H7 (cell line): ENCODE results near the gene COMTD1. TPM values are rescaled to one million over a fixed set of nuclear protein-coding genes. Genes with fewer than 3 reads are reported as not detected.
"Not testable (repeated sequence)": the region's sequence is repeated elsewhere in the genome, so short reads cannot be mapped to it uniquely, and the experiment has no call there.

Source experiments
- DNase-seq: peaks from one replicate; pipeline ENCODE4 v3.0.0; 2012
- H3K27me3 ChIP-seq: 2 replicates; pipeline ENCODE4 v1.6.0; 2011; ENCODE audit warnings: mild to moderate bottlenecking, low read length; ENCODE audit not compliant: control insufficient read depth, insufficient read depth
- H3K36me3 ChIP-seq: replicated peaks from 2 replicates; pipeline ENCODE4 v1.5.1; 2011; ENCODE audit warnings: low read length; ENCODE audit not compliant: control insufficient read depth, insufficient read depth
- H3K4me3 ChIP-seq: 2 replicates; pipeline ENCODE4 v1.5.1; 2011; ENCODE audit warnings: low read depth, mild to moderate bottlenecking, control low read depth, low read length, moderate library complexity; ENCODE audit not compliant: insufficient read depth
- total RNA-seq: library from RNA; depleted of rRNA; stranded (reverse); fragments of >200 nt; shearing (Covaris generic); gene quantifications from 2 replicates; pipeline ENCODE4 v1.2.3, GENCODE V29; 2014

Gene COMTD1
- total RNA-seq, 1 experiment from 2014 or later = 36.6 TPM

DNA sequence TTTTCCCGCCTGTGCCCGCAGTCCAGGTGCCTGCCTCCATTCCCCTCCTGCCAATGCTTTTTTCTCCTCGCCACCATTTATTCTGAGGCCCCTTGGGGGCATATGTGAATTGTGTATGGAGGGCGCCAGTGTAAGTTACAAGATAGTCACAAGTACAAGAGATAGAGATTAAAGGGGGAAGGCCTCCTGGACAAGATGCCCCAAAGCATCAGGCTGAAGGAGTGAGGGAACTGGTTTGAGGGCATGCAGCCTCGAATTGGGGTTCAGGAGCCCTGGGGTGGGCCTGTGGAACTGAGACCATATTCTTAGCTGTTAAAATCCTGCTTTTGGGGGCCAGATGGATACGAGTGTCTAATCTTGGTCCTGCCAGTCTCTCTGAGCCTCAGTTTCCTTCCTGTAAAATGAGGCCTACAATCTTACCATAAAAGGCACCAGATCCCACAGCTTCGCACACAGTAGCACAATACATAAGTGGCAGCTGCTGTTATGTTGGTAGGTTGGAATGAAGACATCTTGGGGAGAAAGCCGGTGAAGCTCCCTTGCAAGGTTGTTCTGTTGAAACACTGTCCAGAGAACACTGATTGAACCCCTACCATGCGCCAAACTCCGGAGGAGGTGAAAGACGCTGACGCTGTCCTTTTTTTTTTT, 545 bp upstream of the COMTD1 start:
- Histone ChIP-seq H3K36me3 (peaks cover 10% of the 10 kb centered on the region), H3K27me3 (no peaks in the 10 kb centered on the region), H3K4me3 (no peak overlapping the region)
- DNase-seq = no peak

DNA sequence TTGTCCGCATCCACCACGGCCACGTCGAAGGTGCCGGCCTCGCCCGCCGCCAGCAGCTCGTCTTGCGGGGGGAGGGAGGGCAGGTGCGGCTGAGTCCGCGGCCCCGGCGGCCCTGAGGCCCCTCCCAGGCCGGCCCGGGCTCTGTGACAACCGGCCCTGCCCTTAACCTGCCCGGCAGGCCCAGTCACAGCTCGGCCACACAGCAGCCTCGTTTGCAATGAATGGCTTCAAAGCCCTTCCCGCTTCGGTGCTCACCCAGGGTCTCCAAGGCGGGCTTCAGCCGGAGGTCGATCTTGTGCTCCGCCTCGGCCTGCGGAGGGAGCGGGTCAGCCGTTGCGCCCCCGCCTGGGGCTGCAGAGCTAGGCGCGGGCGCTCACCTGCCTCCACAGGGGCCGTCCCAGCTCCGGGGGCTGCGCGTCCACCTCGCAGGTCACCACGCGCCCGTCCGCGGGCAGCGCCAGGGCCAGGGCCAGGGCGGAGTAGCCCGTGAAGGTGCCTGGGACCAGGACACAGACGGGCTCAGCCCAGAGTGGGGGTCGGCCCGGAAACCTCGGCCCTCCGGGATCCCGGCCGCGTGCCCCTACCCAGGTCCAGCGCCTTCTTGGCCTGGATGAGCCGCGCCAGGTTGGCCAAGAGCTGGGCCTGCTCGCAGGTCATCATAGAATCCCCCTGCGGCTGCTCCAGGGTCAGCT, 928 bp downstream of the COMTD1 start:
- H3K27me3 ChIP-seq = no peaks in the 10 kb centered on the region
- DNase-seq = peak; percentile 88
- H3K4me3 ChIP-seq = peak overlapping the region; percentile 61
- H3K36me3 ChIP-seq = peaks cover 14% of the 10 kb centered on the region

DNA sequence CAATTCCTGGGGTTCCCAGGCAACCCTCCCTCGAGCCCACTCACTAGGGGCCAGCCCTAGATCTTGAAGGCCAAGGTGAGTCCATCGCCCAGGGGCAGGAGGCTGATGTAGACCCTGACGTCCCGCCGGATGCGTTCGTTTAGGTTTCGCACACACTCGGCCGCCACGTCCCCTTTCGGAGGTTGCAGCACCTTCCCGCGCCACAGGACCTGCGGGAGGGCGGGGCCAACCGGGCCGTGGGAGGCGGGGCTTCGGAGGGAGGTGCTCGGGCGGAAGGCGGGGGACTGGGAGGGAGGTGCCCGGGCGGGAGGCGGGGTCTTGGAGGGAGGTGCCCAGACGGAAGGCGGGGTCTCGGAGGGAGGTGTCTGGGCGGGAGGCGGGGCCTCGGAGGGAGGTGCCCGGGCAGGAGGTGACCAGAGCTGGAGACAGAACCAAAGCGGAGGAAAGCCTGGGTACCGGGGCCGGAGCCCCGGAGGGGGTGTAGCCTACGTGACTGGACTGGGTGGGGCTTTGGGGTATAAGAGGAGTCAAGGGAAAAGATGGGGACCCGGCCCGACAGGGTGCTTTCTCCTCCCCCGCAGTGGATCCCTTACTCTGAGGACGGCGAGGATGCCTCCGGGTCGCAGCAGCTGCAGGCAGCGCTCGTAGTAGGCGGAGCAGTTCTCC, 1.6 kb downstream of the COMTD1 start:
- H3K36me3 ChIP-seq = peaks cover 14% of the 10 kb centered on the region
- no peaks in the 10 kb centered on the region for H3K27me3 ChIP-seq
- peak; percentile 99 for DNase-seq
- H3K4me3 ChIP-seq = peak overlapping the region; percentile 61

DNA sequence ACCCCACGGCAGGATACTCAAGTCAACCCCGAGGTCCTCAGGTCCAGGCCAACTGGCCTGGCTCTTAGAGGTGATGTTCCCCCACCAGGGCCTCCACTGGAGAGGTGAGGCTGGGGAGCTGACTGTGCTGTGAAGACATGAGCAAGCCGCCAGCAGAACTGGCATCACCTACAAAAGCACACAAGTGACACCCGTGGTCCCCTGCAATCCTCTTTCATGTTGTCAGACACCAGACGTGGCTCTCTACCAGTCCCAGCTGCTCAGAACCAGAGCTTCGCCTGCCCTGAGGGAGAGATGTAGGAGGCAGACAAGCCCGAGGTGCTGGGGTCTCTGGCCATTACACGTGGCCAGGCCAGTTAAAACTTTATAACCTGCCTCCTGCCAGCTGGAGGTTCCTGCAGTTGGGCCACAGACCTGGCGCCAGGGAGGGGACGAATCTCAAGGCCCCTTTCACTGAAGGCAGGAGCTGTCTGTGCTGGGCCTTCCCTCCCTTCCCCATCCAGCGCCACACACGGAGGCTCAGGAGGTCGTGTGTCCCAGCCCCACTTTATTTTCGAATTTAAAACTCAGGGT, 2.2 kb downstream of the COMTD1 start:
- Histone ChIP-seq H3K4me3 (peak overlapping the region; percentile 36; the same call in 1 of the 2 replicates), H3K27me3 (no peaks in the 10 kb centered on the region), H3K36me3 (peaks cover 14% of the 10 kb centered on the region)
- no peak for DNase-seq

DNA sequence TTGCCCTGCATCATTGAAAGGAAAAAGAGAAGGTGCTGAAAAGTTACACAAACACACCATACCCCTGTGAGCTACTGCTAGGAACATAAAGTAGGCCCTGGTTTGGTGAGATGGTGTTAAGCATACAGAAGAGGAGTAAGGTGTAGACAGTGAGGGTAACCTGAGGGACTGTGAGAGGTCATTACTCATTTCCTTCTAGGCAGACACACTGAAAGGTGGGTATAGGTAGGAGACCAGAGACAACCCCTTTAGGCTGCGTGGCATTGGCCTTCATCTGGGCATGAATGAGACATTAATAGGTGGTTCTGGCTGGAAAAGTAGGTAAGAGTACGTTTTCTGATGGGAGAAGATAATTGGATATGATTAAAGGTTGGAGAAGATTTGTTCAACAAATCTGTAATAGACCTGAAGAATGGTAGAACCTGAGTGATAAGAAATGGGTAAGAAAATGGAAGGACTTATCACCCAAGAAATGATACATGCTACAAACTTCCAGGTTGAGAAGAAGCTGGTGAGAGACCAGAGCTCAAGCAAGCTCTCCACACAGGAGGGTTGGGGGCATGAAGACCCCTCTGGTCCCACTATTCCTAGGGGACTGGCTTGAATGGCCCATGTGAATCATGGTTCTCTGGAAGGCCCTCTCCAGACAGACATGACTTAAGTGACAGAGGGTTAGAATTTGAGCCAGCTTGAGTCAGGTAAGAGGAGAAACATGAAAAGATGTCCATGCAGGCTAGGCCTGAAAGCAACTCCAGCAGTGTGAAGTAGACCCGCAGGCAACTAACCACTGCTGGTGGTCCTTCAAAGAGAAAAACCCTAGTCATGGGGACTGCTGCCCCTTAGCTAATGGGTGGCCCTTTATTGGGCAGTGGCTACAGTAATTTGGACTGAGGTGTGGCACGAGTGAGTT, 3.8 kb downstream of the COMTD1 start:
- Histone ChIP-seq H3K36me3 (peaks cover 18% of the 10 kb centered on the region), H3K27me3 (no peaks in the 10 kb centered on the region), H3K4me3 (no peak overlapping the region)
- no peak for DNase-seq

DNA sequence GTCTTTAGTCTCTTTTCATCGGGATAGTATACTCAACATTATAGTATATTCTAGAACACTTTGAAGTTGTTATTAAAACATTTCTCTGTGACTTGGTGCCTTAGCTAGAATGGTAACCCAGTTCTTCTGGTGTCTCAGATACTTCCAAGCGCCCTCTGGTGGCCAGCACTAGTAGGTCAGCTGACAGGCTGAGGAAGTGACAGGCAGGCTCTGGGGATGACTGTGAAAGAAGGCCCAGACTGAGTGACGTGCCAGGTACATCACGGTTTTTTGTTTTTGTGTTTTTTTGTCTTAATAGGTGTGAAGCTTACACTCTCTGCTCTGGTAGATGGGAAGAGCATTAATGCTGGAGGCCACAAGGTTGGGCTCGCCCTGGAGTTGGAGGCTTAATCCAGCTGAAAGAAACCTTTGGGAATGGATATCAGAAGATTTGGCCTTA, 5.1 kb downstream of the COMTD1 start:
- peaks cover 18% of the 10 kb centered on the region for H3K36me3 ChIP-seq
- no peaks in the 10 kb centered on the region for H3K27me3 ChIP-seq
- DNase-seq = peak; percentile 80

DNA sequence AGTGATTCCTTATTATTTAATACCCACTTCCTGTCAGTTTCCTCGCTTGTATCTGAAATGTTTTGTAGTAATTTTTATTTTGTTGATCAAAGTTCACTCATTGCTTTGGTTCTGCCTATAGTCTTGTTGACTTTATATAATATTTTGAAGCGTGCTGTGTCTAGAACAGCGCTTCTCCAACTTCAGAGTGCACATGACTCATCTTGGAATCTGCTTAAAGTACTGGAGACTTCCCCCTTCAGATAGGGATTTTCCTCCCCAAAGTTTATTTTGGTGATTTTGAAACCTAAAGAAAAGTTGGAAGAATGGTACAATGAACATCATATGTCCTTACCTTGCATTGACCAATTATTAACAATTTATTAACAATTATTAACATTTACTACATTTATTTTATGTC, 5.8 kb downstream of the COMTD1 start:
- DNase-seq = no peak
- H3K4me3 ChIP-seq = no peak overlapping the region
- no peaks in the 10 kb centered on the region for H3K27me3 ChIP-seq
- H3K36me3 ChIP-seq = peaks cover 18% of the 10 kb centered on the region

More for the DNA sequence above, 5.1 kb downstream of the COMTD1 start:
- H3K4me3 ChIP-seq = no peak overlapping the region

DNA sequence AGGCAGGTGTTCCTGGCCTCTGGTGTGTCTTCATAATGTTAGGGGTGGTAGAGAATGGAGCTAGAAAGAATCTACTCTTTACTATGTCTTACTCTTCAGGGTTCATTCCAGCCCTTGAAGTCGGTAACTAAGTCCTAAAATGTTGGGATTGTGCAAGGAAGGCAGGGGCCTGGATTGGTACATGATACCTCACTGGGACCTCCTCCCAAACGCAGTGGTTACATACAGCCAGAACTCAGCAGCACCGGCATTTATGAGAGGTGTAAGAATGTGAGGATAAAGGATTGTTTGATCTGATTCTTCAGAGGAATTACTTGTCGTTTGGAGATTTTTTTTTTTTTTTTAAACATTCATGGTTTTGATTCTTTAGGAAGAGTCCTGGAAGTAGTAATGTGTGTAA, 6.9 kb downstream of the COMTD1 start:
- no peak for DNase-seq
- peaks cover 20% of the 10 kb centered on the region for H3K36me3 ChIP-seq
- no peaks in the 10 kb centered on the region for H3K27me3 ChIP-seq
- H3K4me3 ChIP-seq = no peak overlapping the region

DNA sequence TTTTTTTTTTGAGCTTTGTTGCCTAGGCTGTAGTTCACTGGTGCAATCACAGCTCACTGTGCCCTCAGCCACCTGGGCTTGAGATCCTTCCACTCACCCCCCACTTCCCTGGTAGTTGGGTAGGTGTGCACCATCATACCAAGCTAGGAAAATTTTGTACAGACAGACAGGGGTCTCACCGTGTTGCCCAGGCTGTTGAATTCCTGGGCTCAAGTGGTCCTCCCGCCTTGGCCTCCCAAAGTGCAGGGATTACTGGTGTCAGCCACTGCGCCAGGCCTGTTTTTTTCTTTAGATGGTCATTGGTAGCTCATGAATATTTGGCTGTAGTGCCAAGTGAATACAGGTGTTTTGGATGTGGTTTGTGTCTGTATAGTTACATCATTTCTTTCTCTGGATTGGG, 7.5 kb downstream of the COMTD1 start:
- Histone ChIP-seq H3K4me3 (no peak overlapping the region), H3K27me3 (no peaks in the 10 kb centered on the region), H3K36me3 (peaks cover 22% of the 10 kb centered on the region)
- DNase-seq = no peak

DNA sequence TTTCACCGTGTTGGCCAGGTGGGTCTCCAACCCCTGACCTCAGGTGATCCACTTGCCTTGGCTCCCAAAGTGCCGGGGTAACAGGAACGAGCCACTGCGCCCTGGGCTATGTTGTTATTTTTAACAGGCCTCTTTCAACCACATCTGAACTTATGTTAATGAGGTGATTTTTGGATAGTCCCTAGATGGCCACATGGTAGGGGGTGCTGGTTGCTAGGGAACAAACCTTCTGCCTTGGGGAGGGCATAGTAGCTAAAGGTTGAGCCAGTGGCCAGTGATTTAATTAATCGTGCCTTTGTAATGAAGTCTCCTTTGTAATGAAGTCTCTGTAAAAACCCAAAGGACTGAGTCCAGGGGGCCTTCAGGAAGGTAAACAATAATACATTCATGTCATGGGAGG, 9.1 kb downstream of the COMTD1 start:
- Histone ChIP-seq H3K36me3 (peaks cover 21% of the 10 kb centered on the region), H3K4me3 (no peak overlapping the region), H3K27me3 (no peaks in the 10 kb centered on the region)
- no peak for DNase-seq

DNA sequence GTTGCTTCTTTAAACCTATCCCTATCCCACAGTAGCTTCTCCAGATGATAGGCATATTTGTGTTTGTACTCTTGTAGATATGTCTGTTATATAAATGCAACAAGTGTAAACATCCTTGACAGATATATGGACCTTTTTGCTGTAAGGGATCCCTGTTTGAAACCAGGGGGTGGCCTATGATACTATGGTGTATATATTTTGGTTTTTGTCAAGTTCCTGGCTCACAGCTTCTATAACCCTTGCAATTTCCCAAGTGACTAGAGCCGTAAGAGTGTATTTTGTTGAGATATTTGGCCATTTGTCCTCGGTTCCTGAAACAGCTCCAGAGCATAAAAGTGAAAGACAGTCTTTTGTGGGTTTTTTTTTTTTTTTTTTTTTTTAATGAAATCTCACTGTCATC, 9.7 kb downstream of the COMTD1 start:
- H3K36me3 ChIP-seq = peaks cover 17% of the 10 kb centered on the region
- H3K4me3 ChIP-seq = no peak overlapping the region
- H3K27me3 ChIP-seq = no peaks in the 10 kb centered on the region
- no peak for DNase-seq

DNA sequence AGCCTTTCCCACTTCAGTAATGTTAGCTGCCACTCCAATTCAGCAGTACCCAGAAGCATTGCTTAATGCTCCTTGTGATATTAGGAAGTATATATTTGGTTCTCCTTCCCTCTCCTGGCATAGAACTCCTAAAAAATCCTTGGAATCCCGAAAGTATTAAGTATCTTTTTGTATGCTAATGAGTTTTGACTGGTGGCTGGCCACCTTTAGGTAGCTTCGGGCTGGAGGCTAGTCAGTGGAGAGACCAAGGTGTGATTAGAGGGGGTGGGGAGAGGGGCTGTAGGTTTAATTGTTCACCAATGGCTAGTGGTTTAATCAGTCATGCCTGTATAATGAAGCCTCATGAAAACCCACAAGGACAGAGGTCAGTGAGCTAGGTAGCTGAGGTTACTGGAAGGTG, 12.2 kb downstream of the COMTD1 start:
- H3K27me3 ChIP-seq = no peaks in the 10 kb centered on the region
- peaks cover 24% of the 10 kb centered on the region for H3K36me3 ChIP-seq
- DNase-seq = peak; percentile 57
- H3K4me3 ChIP-seq = no peak overlapping the region

DNA sequence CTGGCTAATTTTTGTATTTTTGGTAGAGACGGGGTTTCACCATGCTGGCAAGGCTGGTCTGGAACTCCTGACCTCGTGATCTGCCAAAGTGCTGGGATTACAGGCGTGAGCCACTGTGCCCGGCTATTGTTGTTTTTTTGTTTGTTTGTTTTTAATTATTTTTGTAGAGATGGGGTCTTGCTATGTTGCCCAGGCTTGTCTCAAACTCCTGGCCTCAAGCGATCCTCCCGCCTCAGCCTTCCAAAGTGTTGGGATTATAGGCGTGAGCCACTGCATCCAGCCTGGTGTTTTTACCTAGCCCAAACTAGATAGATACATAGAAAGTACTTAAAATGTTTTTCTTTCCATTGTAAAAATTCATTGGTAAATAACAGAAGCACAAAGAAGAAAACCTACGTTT, 14.3 kb downstream of the COMTD1 start:
- not testable (repeated sequence) for DNase-seq, H3K4me3 ChIP-seq, H3K27me3 ChIP-seq
- H3K36me3 ChIP-seq = peaks cover 33% of the 10 kb centered on the region

DNA sequence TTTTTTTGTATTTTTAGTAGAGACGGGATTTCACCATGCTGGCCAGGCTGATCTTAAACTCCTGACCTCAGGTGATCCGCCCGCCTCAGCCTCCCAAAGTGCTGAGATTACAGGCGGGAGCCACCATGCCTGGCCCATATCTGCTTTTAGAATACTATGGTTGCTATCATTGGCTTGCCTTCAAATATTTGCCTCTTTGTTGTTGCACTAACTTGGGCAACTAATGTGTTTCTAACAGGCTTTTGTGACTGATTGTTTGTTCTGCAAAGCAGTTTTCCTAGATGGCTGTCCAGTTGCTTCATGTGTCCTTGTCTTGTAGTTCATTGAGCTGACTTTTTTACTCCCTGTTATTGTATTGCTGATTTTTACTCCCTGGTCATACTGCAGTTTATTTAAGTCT, 15.5 kb downstream of the COMTD1 start:
- Histone ChIP-seq H3K4me3 (no peak overlapping the region), H3K27me3 (no peaks in the 10 kb centered on the region), H3K36me3 (peaks cover 39% of the 10 kb centered on the region)
- DNase-seq = no peak
